Ascending aorta (tissue), 2 donors: Measurements from ENCODE around the gene MBP. TPM values are rescaled to one million over a fixed set of nuclear protein-coding genes. Genes with fewer than 3 reads are reported as not detected.

Experiments used
- DNase-seq, 2 donors: peaks; one replicate each; pipeline ENCODE4 v3.0.0-alpha.2; 2019; ENCODE audit warnings: low spot score in 2 of 2
- H3K27ac ChIP-seq, 2 donors: fragments of 200-600 bp; sonication (generic); one replicate each; pipeline ENCODE4 v1.5.1; 2016 to 2017; ENCODE audit warnings: mild to moderate bottlenecking in 1 of 2
- H3K27me3 ChIP-seq: fragments of 200-600 bp; sonication (generic); one replicate; pipeline ENCODE4 v1.5.1; 2017
- H3K36me3 ChIP-seq, 2 donors: fragments of 200-600 bp; sonication (generic); one replicate each; pipeline ENCODE4 v1.5.1; 2016
- H3K4me1 ChIP-seq, 2 donors: fragments of 200-600 bp; sonication (generic); one replicate each; pipeline ENCODE4 v1.5.1; 2016 to 2017; ENCODE audit warnings: mild to moderate bottlenecking in 1 of 2
- H3K4me3 ChIP-seq, 2 donors: fragments of 200-600 bp; sonication (generic); one replicate each; pipeline ENCODE4 v1.5.1; 2016 to 2017; ENCODE audit warnings: mild to moderate bottlenecking in 1 of 2
- H3K9me3 ChIP-seq, 2 donors: fragments of 200-600 bp; sonication (generic); one replicate each; pipeline ENCODE4 v1.5.1; 2016
- CTCF ChIP-seq, 3 experiments: fragments of 200-600 bp in 2 of 3; fragments of 450-650 bp in 1 of 3; sonication (generic) in 2 of 3; IDR thresholded peaks; one replicate each; pipeline ENCODE4 v1.5.1; 2016 to 2019; ENCODE audit warnings: antibody characterized with exemption in 3 of 3, mild to moderate bottlenecking in 1 of 3, moderate library complexity in 1 of 3
- intact Hi-C: fragments of 100-400 bp; cut with DNase I; formaldehyde crosslinking; loops from one replicate; pipeline ENCODE4 v1.15.1; 2023
- total RNA-seq: library from RNA; depleted of rRNA; stranded (reverse); fragments of >200 nt; gene quantifications from one replicate; pipeline ENCODE4 v1.1.0, GENCODE V29; 2016

MBP gene
- total RNA-seq, 1 donor from 2014 or later, result 8.1 TPM

- no peaks in the 10 kb centered on the region for H3K4me1 ChIP-seq
- TF ChIP-seq CTCF (IDR thresholded peaks at IDR 0.05), result no peak
- no peak overlapping the region for H3K27ac ChIP-seq
- H3K36me3 ChIP-seq, result no peaks in the 10 kb centered on the region
- H3K27me3 ChIP-seq, result no peaks in the 10 kb centered on the region
- intact Hi-C loops, result no loop called here
- H3K4me3 ChIP-seq, result no peak overlapping the region
- no peaks in the 10 kb centered on the region for H3K9me3 ChIP-seq
- DNase-seq, result no peak
These were observed 32.3 kb upstream of the MBP start for GRCh38 chr18:77164763-77165485.

GRCh38 chr18:77164026-77164425 lies 31.4 kb upstream of the MBP start:
- no peaks in the 10 kb centered on the region for H3K4me1 ChIP-seq

GRCh38 chr18:77162580-77162979 lies 30.0 kb upstream of the MBP start:
- intact Hi-C loops, result no loop called here
- no peak for DNase-seq
- Histone ChIP-seq H3K27me3 (no peaks in the 10 kb centered on the region), H3K4me3 (no peak overlapping the region), H3K4me1 (no peaks in the 10 kb centered on the region), H3K9me3 (no peaks in the 10 kb centered on the region), H3K27ac (no peak overlapping the region), H3K36me3 (no peaks in the 10 kb centered on the region)
- no peak for TF ChIP-seq CTCF (IDR thresholded peaks at IDR 0.05)

More at GRCh38 chr18:77164026-77164425, 31.4 kb upstream of the MBP start:
- H3K36me3 ChIP-seq, result no peaks in the 10 kb centered on the region
- no peak for TF ChIP-seq CTCF (IDR thresholded peaks at IDR 0.05)
- intact Hi-C loops, result no loop called here
- no peaks in the 10 kb centered on the region for H3K9me3 ChIP-seq
- H3K27ac ChIP-seq, result no peak overlapping the region
- no peaks in the 10 kb centered on the region for H3K27me3 ChIP-seq
- H3K4me3 ChIP-seq, result no peak overlapping the region
- DNase-seq, result no peak

- TF ChIP-seq CTCF (IDR thresholded peaks at IDR 0.05), result no peak
- Histone ChIP-seq H3K9me3 (no peaks in the 10 kb centered on the region), H3K4me3 (no peak overlapping the region), H3K4me1 (no peaks in the 10 kb centered on the region), H3K36me3 (no peaks in the 10 kb centered on the region), H3K27ac (no peak overlapping the region), H3K27me3 (no peaks in the 10 kb centered on the region)
- DNase-seq, result no peak
- intact Hi-C loops, result no loop called here
These were observed 29.4 kb upstream of the MBP start for GRCh38 chr18:77161961-77162360.

- Histone ChIP-seq H3K4me3 (no peak overlapping the region), H3K36me3 (no peaks in the 10 kb centered on the region), H3K27me3 (no peaks in the 10 kb centered on the region), H3K27ac (no peak overlapping the region), H3K4me1 (no peaks in the 10 kb centered on the region), H3K9me3 (no peaks in the 10 kb centered on the region)
- TF ChIP-seq CTCF (IDR thresholded peaks at IDR 0.05), result no peak
- no peak for DNase-seq
- intact Hi-C loops, result no loop called here
These were observed 28.8 kb upstream of the MBP start for GRCh38 chr18:77161383-77161782.

- H3K27me3 ChIP-seq, result no peaks in the 10 kb centered on the region
- H3K9me3 ChIP-seq, result no peaks in the 10 kb centered on the region
- H3K4me1 ChIP-seq, result no peaks in the 10 kb centered on the region
- H3K27ac ChIP-seq, result no peak overlapping the region
- H3K4me3 ChIP-seq, result no peak overlapping the region
- no peak for TF ChIP-seq CTCF (IDR thresholded peaks at IDR 0.05)
- no peaks in the 10 kb centered on the region for H3K36me3 ChIP-seq
- DNase-seq, result no peak
- intact Hi-C loops, result no loop called here
These were observed 27.9 kb upstream of the MBP start for GRCh38 chr18:77160515-77160914.
